ENCODE measurements around the gene TLR8. TPM values are rescaled to one million over a fixed set of nuclear protein-coding genes. Genes with fewer than 3 reads are reported as not detected.
A peak's percentile ranks its signal among the peaks of the same experiment; 100 is the strongest.

The TLR8 gene
- polyA plus RNA-seq, 1 of the 3 experiments (the other 2 are of a cell fraction) = not detected

DNA sequence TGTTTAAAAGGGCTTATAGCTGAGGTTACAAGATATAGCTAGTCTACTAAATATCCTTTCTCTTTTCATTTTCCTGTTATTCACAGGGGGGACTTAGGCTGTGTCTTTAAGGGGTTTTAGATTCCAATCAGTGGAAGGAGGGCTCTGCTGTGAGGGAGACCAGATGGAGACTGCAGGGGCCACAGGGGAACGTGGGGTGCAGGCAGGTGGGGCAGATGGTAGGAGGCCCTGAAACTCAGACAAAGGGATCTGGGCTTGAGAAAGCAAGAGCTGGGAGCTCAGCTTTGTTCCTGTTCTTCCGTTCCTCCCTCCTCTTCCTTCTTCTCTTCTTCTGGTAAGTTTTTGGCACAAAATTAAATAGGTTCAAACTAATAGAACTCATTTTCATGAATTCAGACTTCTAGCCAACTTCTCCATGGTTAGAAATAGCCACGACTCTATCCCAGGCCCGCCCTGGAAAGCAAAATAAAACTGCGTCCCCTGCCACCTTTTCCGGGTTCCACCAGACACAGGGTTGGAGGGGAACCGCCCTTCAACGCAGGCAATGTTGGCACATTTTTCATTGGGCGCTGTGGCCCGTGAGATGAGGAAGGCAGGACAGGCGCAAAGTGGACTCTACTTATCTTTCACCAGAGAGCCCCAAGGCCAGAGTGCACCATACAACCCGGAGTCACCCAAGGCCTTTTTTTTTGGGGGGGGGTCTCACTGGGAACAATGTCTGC, 65.0 kb downstream of the TLR8 start:
- DNase-seq = no peak
- no peaks in the 10 kb centered on the region for H3K9me3 ChIP-seq
- peak overlapping the region; percentile 76 for H2AFZ ChIP-seq (ENCODE audit: low read depth)
- ChIA-PET POLR2A (no interaction called here), CTCF (interaction anchor here (0.8 to 0.9 kb wide), 2 partner anchors 24 to 517 kb away, joined by 3 read pairs; no protein-coding TSS in a partner anchor)
- peak overlapping the region in 1 of 2 experiments; percentile 78; a peak in 2 of 4 replicates for H3K27ac ChIP-seq (ENCODE audit: low read depth in 2 of 2, low read length in 1 of 2)
- H4K20me1 ChIP-seq (ENCODE audit: insufficient read depth) = peaks cover 10% of the 10 kb centered on the region; the same call in 1 of the 2 replicates
- H3K79me2 ChIP-seq (ENCODE audit: insufficient read depth) = peaks cover 31% of the 10 kb centered on the region
- H3F3A ChIP-seq (replicated peaks; ENCODE audit: insufficient read depth) = peaks cover 33% of the 10 kb centered on the region
- H3K9me2 ChIP-seq = no peaks in the 10 kb centered on the region
- peaks cover 0 to 11% of the 10 kb centered on the region in 2 experiments for H3K36me3 ChIP-seq (replicated peaks in 1 of 2; ENCODE audit: control insufficient read depth in 1 of 2, insufficient read depth in 2 of 2, low read length in 1 of 2)
- H3K4me3 ChIP-seq (ENCODE audit: low read depth in 2 of 2, low read length in 1 of 2) = no peak overlapping the region
- H3K9ac ChIP-seq = peak overlapping the region; percentile 63; the same call in 1 of the 2 replicates
- WGBS (ENCODE audit: low lambda C conversion rate) = 78% methylated on average over 12 of the region's 12 CpGs
- H3K27me3 ChIP-seq (ENCODE audit: insufficient read depth) = no peaks in the 10 kb centered on the region
- H3K4me1 ChIP-seq (ENCODE audit: control insufficient read depth in 1 of 2, insufficient read depth in 2 of 2, low read depth in 1 of 2, low read length in 1 of 2) = peaks cover 0 to 12% of the 10 kb centered on the region in 2 experiments; a peak in 2 of 4 replicates
- H3K4me2 ChIP-seq = peak overlapping the region; percentile 68
- TF ChIP-seq POLR2AphosphoS5 (IDR thresholded peaks at IDR 0.05; ENCODE audit: low read depth, low read length) (no peak), MEF2A (IDR thresholded peaks at IDR 0.05; ENCODE audit: borderline replicate concordance, low read depth) (no peak), RXRA (IDR thresholded peaks at IDR 0.05; ENCODE audit: borderline replicate concordance, low read depth) (no peak), CHD2 (IDR thresholded peaks at IDR 0.05; ENCODE audit: low read length, partially characterized antibody) (no peak), GABPA (IDR thresholded peaks at IDR 0.05; ENCODE audit: low read depth) (no peak), SMC3 (IDR thresholded peaks at IDR 0.05; ENCODE audit: low read depth, low read length) (no peak), RFX5 (IDR thresholded peaks at IDR 0.05; ENCODE audit: low read length) (no peak), PBX3 (IDR thresholded peaks at IDR 0.05) (no peak), RCOR1 (IDR thresholded peaks at IDR 0.05; ENCODE audit: low read length) (no peak), MAX (IDR thresholded peaks at IDR 0.05; ENCODE audit: low read depth) (no peak), RAD21 (IDR thresholded peaks at IDR 0.05; ENCODE audit: low read length) (no peak), FOXM1 (IDR thresholded peaks at IDR 0.05; ENCODE audit: low read depth) (no peak), TAF1 (IDR thresholded peaks at IDR 0.05; ENCODE audit: borderline replicate concordance, low read depth, low read length) (no peak), SIN3A (IDR thresholded peaks at IDR 0.05; ENCODE audit: borderline replicate concordance, low read depth, low read length) (no peak)
- TF ChIP-seq, protein P1, sequence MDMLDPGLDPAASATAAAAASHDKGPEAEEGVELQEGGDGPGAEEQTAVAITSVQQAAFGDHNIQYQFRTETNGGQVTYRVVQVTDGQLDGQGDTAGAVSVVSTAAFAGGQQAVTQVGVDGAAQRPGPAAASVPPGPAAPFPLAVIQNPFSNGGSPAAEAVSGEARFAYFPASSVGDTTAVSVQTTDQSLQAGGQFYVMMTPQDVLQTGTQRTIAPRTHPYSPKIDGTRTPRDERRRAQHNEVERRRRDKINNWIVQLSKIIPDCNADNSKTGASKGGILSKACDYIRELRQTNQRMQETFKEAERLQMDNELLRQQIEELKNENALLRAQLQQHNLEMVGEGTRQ (IDR thresholded peaks at IDR 0.05; ENCODE audit: borderline replicate concordance, low read depth, low read length) = no peak

Measured in SK-N-SH (cell line).